GM12892 (cell line): ENCODE results near the gene ZDHHC11B.
"Not testable (repeated sequence)": the region's sequence is repeated elsewhere in the genome, so short reads cannot be mapped to it uniquely, and the experiment has no call there.

ENCODE experiments used
- DNase-seq: peaks from one replicate; pipeline ENCODE4 v3.0.0; 2011; ENCODE audit not compliant: insufficient read length
- FAIRE-seq: peaks from 2 replicates; lab custom pipeline; 2011; peaks lifted over from hg19 to GRCh38; lab: Jason Lieb, UNC
- POLR2A ChIP-seq: IDR thresholded peaks from 2 replicates; pipeline ENCODE4 v1.6.1; 2011; ENCODE audit warnings: low read depth, low read length, control low read depth
- POLR2AphosphoS5 ChIP-seq: IDR thresholded peaks from 2 replicates; pipeline ENCODE4 v1.6.1; 2011; ENCODE audit warnings: low read depth, low read length, control low read depth
- TAF1 ChIP-seq: IDR thresholded peaks from 2 replicates; pipeline ENCODE4 v1.6.1; 2011; ENCODE audit warnings: low read depth, mild to moderate bottlenecking, control low read depth, low read length, borderline replicate concordance

The ZDHHC11B gene

DNA sequence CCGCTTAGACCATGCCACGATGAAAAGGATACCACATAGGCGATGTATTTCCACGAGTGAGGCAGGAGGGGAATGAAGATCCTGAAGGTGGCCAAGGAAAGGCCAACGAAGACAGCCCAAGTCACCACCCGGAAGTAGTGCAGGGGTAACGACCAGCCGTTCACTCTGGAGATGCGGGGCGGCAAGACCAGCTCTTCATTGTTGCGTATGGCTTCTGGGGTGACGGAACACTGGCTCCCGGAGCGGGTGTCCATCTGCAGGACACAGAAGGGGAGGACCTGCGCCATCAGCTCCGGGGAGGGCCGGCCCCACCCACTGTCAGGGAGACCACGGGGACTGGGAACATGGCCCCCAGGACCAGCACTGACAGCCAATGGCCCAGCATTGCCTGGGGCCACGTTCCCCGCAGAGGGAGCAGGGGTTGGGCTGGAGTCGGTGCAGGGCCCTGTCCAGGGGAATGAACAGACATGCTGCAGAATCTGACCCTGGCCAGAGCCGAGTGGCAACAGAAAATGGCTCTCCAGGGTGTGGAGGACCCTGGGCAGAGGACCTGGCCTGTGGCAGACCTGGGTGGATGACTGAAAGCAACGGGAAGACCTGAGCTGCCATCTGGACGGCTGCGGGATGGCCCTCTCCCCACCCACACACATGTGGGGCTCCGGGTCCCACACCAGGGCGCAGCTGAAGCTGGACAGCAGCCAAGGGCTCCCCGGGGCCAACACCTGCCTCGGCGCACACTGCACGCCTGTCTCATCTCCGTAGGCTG is 17.7 kb downstream of the ZDHHC11B start:
- TF ChIP-seq TAF1 (no peak), POLR2AphosphoS5 (no peak), POLR2A (no peak)
- no peak for DNase-seq
- no peak for FAIRE-seq

DNA sequence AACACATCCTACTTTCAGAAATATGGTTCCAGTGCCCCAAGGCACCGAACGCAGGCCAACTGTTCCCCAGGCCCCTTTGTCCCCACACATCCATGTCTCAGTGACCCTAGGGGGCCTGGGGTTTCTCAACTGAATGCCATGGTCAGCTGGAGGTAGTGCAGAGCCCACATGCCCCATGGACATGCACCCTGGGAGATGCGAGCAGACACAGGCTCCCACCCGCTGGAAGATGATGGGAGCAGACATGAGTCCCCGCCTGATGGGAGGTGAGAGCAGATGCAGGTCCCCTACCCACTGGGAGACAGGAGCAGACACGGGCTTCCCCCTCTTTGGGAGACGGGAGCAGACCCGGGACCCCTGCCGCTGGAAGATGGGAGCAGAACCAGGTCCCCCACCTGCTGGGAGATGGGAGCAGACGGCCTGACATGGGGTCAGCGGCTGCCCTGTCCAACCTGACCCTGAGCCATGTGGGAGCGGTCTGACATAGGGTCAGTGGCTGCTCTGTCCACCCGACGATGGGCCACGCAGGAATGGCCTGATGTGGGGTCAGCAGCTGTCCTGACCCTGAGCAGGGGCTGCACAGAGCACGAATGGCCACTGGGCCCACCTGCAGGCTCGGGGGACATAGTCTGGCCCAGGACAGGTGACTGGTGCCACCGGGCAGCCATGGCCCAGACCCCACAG is 18.4 kb downstream of the ZDHHC11B start:
- TF ChIP-seq TAF1 (no peak), POLR2A (no peak), POLR2AphosphoS5 (no peak)
- FAIRE-seq (no peak), DNase-seq (no peak)

DNA sequence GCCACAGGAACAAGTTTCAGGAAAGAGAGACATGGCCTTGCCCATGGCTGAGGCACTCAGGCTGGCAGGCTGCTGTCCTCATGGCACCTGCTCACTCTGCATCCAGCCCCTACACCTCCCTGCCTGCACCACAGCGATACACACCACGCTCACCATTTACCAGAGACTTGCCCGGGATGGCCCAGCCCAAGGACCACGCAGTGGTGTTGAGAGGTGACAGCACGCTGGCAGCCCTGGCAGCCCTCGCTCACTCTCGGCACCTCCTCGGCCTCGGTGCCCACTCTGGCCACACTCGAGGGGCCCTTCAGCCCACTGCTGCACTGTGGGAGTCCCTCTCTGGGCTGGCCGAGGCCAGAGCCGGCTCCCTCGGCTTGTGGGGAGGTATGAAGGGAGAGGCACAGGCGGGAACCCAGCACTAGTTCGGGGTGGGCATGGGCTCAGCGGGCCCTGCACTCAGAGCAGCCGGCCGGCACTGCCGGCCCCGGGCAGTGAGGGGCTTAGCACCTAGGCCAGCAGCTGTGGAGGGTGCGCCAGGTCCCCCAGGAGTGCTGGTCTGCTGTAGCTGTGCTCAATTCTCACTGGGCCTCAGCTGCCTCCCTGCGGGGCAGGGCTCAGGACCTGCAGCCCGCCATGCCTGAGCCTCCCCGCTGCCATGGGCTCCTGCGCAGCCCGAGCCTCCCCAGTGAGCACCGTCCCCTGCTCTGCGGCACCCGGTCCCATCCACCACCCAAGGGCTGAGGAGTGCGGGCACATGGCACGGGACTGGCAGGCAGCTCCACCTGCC is 20.3 kb downstream of the ZDHHC11B start:
- FAIRE-seq, result no peak
- TF ChIP-seq POLR2A, result no peak
- TF ChIP-seq TAF1, result no peak
- no peak for TF ChIP-seq POLR2AphosphoS5
- DNase-seq, result no peak

DNA sequence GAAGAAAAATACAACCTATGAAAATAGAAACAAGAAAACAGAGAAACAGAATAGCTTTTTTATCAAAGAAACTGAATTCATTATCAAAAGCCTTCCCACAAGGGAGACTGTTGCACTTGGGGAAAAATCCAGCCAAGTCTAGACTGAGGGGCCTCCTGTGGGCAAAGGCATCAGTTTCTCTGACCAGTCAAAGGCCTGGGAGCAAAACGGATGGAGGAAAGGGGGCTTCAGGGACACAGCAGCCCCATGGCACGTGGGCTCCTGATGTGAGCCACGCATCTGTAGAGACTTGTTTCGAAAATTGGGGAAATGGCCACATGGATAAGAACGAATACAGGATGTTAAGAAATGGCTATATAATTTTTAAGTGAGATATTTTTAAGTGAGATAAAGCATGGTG is 21.1 kb downstream of the ZDHHC11B start:
- no peak for FAIRE-seq

DNA sequence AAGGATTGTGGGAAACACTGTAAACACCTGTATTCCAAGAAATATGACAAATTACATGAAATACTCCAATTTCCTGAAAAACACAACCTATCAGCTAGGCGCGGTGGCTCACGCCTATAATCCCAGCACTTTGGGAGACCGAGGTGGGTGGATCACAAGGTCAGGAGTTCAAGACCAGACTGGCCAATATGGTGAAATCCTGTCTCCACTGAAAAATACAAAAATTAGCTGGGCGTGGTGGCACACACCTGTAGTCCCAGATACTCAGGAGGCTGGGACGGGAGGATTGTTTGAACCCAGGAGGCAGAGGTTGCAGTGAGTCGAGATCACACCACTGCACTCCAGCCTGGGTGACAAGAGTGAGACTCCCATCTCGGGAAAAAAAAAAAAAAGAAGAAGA is 21.5 kb downstream of the ZDHHC11B start:
- DNase-seq, FAIRE-seq: not testable (repeated sequence)

More for the DNA sequence above, 21.1 kb downstream of the ZDHHC11B start:
- TF ChIP-seq TAF1 (no peak), POLR2A (no peak), POLR2AphosphoS5 (no peak)
- no peak for DNase-seq

DNA sequence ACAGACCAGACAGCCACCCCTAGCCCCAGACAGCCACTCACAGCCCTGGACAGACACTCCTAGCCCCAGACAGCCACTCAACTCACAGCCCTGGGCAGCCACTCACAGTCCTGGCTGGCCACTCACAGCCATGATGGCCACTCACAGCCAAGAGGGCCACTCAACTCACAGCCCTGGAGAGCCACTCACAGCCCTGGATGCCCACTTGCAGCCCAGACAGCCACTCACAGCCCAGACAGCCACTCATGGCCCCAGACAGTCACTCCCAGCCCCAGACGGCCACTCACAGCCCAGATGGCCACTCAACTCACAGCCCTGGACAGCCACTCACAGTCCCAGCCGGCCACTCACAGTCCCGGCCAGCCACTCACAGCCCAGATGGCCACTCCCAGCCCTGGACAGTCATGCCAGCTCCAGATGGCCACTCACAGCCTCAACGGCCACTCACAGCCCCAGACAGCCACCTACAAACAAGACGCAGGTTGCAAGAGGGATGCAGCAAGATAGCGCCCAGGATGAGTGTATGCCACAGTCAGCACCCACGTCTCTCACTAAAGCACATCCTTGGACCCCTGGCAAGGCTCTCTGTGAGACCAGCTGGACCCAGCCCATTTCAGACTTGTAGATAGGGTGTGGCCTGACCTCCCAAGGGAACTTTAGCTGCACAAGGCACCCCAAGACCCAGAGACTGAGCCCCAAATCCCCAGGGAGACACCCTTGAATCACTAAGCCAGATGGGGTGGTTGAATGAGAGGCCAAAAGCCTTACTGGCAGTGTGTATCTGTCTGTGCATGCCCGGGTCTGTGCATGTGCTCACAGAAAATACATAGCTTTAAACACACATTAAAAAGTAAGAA is 22.4 kb downstream of the ZDHHC11B start:
- no peak for DNase-seq
- no peak for FAIRE-seq
- TF ChIP-seq POLR2AphosphoS5, result no peak
- no peak for TF ChIP-seq POLR2A
- TF ChIP-seq TAF1, result no peak

DNA sequence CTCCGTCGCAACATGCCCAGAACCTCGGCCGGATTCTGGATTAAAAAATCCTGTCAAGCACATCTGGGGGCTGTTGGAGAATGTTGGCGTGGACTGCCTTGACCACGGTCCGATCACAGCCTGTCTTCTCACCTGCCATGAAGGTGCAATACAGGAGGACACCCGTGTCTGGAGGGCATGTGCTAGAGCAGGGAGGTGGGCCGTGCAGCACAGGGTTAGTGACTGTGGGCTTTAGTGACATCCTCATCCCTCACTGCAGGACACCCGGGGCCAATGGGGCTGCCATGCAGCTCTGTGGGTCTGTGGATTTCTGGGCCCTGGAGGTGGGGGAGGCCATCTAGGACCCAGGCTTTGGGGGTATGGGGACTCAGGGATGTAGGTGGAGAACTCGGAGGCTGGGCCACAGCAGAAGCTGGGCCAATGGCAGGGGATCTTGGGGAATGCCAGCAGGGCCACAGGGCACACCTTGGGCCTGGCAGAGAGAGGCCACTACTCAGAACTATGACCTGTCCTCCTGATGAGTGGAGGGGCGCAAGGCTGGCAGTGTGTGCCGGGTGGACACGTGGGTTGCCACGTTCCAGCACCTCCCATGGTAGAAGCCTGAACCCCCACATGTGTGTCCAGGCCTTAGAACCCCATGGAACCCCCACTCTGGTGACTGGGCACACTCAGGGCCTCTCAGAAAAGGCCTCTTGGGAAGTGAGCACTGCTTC is 23.3 kb downstream of the ZDHHC11B start:
- no peak for DNase-seq
- TF ChIP-seq POLR2A (no peak), TAF1 (no peak), POLR2AphosphoS5 (no peak)
- no peak for FAIRE-seq

DNA sequence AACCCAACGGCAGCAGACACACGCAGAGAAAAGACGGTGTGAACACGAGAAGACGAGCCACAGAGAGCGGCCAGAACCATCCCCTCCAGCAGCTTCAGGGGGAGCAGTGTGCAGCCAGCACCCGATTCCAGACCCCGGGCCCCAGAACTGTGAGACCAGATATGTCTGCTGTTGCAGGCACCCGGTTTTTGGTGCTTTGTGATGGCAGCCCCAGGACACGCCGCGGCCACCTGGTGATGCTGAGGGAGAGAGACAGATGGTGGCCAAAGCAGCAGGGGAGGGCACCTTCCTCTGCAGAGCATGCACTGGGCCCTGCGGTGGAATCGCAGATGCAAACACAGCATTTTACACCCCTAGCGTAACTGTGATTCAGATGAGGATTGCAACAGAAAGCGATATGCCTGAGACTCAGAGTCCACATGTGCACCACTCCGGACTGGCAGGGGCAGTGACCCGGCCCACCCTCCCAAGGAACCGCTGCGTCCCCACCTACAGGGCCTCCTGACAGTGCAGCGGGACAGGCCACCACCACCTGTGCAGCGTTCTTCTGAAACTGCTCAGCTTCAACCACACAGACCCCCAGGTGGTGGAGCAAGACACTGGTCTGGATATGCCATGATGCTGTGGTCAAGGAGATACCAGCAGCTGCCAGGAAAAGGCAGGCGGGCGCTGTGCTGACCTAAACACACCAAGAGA is 24.0 kb downstream of the ZDHHC11B start:
- TF ChIP-seq TAF1 (no peak), POLR2AphosphoS5 (no peak), POLR2A (no peak)
- FAIRE-seq (no peak), DNase-seq (no peak)

DNA sequence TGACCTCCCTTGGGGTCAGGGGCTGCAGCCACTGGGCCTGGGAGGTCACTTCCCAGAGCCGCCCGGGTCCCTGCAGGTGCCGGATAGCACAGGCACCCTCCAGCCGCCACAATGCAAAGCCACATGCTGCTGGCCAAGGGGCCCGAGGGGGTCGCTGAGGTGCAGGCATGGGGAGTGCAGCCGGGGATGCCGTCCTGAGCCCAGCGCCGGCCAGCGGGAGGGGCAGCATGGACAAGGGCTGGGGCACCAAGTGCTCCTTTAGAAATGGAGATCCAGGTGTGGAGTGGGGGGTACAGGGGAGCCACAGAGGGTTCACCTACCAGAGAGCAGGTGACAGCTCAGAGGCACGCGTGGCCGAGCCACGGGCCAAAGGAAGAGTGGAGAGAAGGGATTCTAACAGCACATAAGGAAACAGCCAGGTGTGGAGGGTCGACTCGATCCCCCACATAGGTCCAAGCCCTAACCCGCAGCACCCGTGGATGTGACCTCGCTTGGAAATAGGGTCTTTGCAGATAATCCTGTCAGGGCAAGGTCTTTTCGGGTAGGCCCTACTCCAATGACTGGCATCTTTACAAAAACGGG is 24.7 kb downstream of the ZDHHC11B start:
- TF ChIP-seq POLR2AphosphoS5 (no peak), POLR2A (no peak), TAF1 (no peak)
- DNase-seq (no peak), FAIRE-seq (no peak)

DNA sequence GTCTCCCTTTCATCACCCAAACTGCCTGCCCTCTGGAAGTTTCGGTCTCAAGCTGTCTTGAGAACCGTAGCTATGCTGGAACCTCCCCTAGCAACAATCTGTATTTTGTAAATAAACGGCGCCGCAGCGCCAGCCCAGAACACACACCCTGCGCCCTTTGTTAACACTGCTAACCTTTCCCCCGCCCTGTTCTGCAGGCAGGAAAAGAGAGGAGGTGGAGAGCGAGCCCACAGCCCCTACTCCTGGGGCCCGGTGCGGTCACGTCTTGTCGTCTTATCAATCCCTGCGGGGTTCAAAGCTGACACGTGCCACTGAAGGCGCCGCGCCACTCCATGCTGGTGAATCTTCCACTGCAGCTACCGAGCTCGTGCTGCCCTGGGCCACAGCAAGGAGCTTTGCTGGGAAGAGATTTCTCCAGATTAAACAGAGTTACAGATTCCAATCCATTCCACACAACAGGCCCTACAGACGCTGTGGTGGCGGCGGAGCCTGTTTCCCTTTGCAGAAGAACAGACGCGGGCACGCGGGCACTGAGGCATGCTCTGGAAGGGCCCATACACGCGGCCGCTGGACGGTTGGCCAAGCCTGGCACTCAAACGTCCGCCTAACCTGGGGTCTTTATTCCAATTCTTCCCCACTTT is 25.3 kb downstream of the ZDHHC11B start:
- no peak for TF ChIP-seq POLR2AphosphoS5
- no peak for TF ChIP-seq POLR2A
- no peak for TF ChIP-seq TAF1
- no peak for FAIRE-seq

More for the DNA sequence above, 25.3 kb downstream of the ZDHHC11B start:
- no peak for DNase-seq
